ENCODE data around the gene FCRL3. TPM values are rescaled to one million over a fixed set of nuclear protein-coding genes. Genes with fewer than 3 reads are reported as not detected.

FCRL3 gene
- total RNA-seq, 4 donors from 2014 or later: not detected

GRCh38 chr1:157696966-157697628 is 3.5 kb downstream of the FCRL3 start:
- 48 to 62% methylated on average over 4 of the region's 4 CpGs for WGBS, 2 donors
- TF ChIP-seq CTCF (IDR thresholded peaks at IDR 0.05) (no peak), POLR2A (IDR thresholded peaks at IDR 0.05) (no peak)
- H3K4me3 ChIP-seq (ENCODE audit: low read depth, poor library complexity, severe bottlenecking): no peak overlapping the region
- DNase-seq (ENCODE audit: low spot score in 2 of 2): no peak
- intact Hi-C loops (cut with DNase I; ENCODE audit: low total_unique reads): no loop called here

DNA sequence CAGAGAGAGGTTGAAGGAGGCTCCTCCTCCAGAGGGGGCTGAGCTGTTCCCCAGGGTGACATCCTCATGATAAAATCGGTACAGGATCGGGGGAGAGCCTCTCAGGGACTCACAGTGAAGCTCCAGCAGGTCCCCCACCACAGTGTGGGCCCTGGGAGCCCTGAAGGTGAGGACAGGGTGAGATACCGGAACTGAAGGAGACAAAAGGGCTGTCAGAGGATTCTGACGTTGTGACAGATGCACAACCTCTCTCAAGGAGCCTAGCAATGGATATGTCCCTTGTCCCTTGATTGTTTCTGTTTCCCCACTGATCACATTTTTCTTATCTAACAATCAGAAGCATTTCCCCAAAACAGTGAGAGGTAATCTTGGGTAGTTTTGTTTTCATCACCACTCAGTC is 5.2 kb downstream of the FCRL3 start:
- TF ChIP-seq POLR2A (IDR thresholded peaks at IDR 0.05): no peak
- no peak for TF ChIP-seq CTCF (IDR thresholded peaks at IDR 0.05)
- intact Hi-C loops (cut with DNase I; ENCODE audit: low total_unique reads): no loop called here
- H3K4me3 ChIP-seq (ENCODE audit: low read depth, poor library complexity, severe bottlenecking): no peak overlapping the region
- 49 to 61% methylated on average over 4 of the region's 4 CpGs for WGBS, 2 donors
- no peak for DNase-seq (ENCODE audit: low spot score in 2 of 2)

- TF ChIP-seq POLR2A (IDR thresholded peaks at IDR 0.05) (no peak), CTCF (IDR thresholded peaks at IDR 0.05) (no peak)
- WGBS, 2 donors: 33% methylated on average over 5 of the region's 5 CpGs
- DNase-seq (ENCODE audit: low spot score in 2 of 2): no peak
These were observed 9.2 kb downstream of the FCRL3 start for GRCh38 chr1:157691285-157691920.

GRCh38 chr1:157682710-157683437 is 17.7 kb downstream of the FCRL3 start:
- WGBS, 2 donors: 69 to 72% methylated on average over 5 of the region's 5 CpGs
- TF ChIP-seq POLR2A (IDR thresholded peaks at IDR 0.05) (no peak), CTCF (IDR thresholded peaks at IDR 0.05) (no peak)
- intact Hi-C loops (cut with DNase I; ENCODE audit: low total_unique reads): no loop called here
- H3K4me3 ChIP-seq (ENCODE audit: low read depth, poor library complexity, severe bottlenecking): no peak overlapping the region
- DNase-seq (ENCODE audit: low spot score in 2 of 2): no peak

More at GRCh38 chr1:157691285-157691920, 9.2 kb downstream of the FCRL3 start:
- H3K4me3 ChIP-seq (ENCODE audit: low read depth, poor library complexity, severe bottlenecking): no peak overlapping the region
- intact Hi-C loops (cut with DNase I; ENCODE audit: low total_unique reads): no loop called here

GRCh38 chr1:157678721-157679120 is 21.8 kb downstream of the FCRL3 start:
- 66 to 69% methylated on average over 4 of the region's 4 CpGs for WGBS, 2 donors
- TF ChIP-seq POLR2A (IDR thresholded peaks at IDR 0.05): no peak
- no peak for TF ChIP-seq CTCF (IDR thresholded peaks at IDR 0.05)
- intact Hi-C loops (cut with DNase I; ENCODE audit: low total_unique reads): no loop called here

More at GRCh38 chr1:157678721-157679120, 21.8 kb downstream of the FCRL3 start:
- no peak for DNase-seq (ENCODE audit: low spot score in 2 of 2)
- no peak overlapping the region for H3K4me3 ChIP-seq (ENCODE audit: low read depth, poor library complexity, severe bottlenecking)

Data from lower leg skin (tissue), 4 donors.